Measurements from ENCODE around the gene MAD1L1. TPM values are rescaled to one million over a fixed set of nuclear protein-coding genes. Genes with fewer than 3 reads are reported as not detected.
A peak's percentile ranks its signal among the peaks of the same experiment; 100 is the strongest.

MAD1L1 gene
- total RNA-seq, 1 donor from 2014 or later, result 32.2 TPM

- no peak for DNase-seq (ENCODE audit: low spot score)
Measured at GRCh38 chr7:1858435-1859265, 374.1 kb downstream of the MAD1L1 start.

- no peak for DNase-seq (ENCODE audit: low spot score)
Measured at GRCh38 chr7:1857487-1858421, 375.0 kb downstream of the MAD1L1 start.

- DNase-seq (ENCODE audit: low spot score), result peak; percentile 59
Measured at GRCh38 chr7:1856888-1857441, 375.8 kb downstream of the MAD1L1 start.

- peak; percentile 79 for DNase-seq (ENCODE audit: low spot score)
Measured at GRCh38 chr7:1856161-1856887, 376.4 kb downstream of the MAD1L1 start.

GRCh38 chr7:1855725-1856160 is 377.0 kb downstream of the MAD1L1 start:
- DNase-seq (ENCODE audit: low spot score), result peak; percentile 76

GRCh38 chr7:1854866-1855724 is 377.6 kb downstream of the MAD1L1 start:
- peak; percentile 86 for DNase-seq (ENCODE audit: low spot score)

GRCh38 chr7:1853986-1854865 is 378.5 kb downstream of the MAD1L1 start:
- DNase-seq (ENCODE audit: low spot score), result peak; percentile 85

GRCh38 chr7:1853431-1853985 is 379.2 kb downstream of the MAD1L1 start:
- no peak for DNase-seq (ENCODE audit: low spot score)

- no peak for DNase-seq (ENCODE audit: low spot score)
Measured at GRCh38 chr7:1852517-1853430, 380.0 kb downstream of the MAD1L1 start.

GRCh38 chr7:1851721-1852516 is 380.8 kb downstream of the MAD1L1 start:
- no peak for DNase-seq (ENCODE audit: low spot score)

GRCh38 chr7:1850976-1851571 is 381.7 kb downstream of the MAD1L1 start:
- no peak for DNase-seq (ENCODE audit: low spot score)

GRCh38 chr7:1850111-1850975 is 382.4 kb downstream of the MAD1L1 start:
- DNase-seq (ENCODE audit: low spot score), result no peak

GRCh38 chr7:1849351-1850041 is 383.2 kb downstream of the MAD1L1 start:
- DNase-seq (ENCODE audit: low spot score), result no peak

- no peak for DNase-seq (ENCODE audit: low spot score)
Measured at GRCh38 chr7:1848911-1849311, 383.8 kb downstream of the MAD1L1 start.
